IMR-90 (cell line): ENCODE measurements around the gene SPATA9.

ENCODE experiments used
- CEBPB ChIP-seq: IDR thresholded peaks from 2 replicates; pipeline ENCODE4 v1.6.1; 2012; ENCODE audit warnings: low read depth, low read length, improper control_type of control experiment
- CTCF ChIP-seq: conservative IDR thresholded peaks from 2 replicates; pipeline ENCODE4 v1.5.1; 2012; ENCODE audit warnings: mild to moderate bottlenecking, low read depth, low read length, improper control_type of control experiment
- ELK1 ChIP-seq: fragments of 150-350 bp; IDR thresholded peaks from 2 replicates; pipeline ENCODE4 v1.6.1; 2016; ENCODE audit warnings: low read depth, mild to moderate bottlenecking, low read length, moderate library complexity, borderline replicate concordance
- FOS ChIP-seq: fragments of 150-350 bp; IDR thresholded peaks from 2 replicates; pipeline ENCODE4 v1.6.1; 2016; ENCODE audit warnings: low read depth, low read length
- MAFK ChIP-seq: IDR thresholded peaks from 2 replicates; pipeline ENCODE4 v1.6.1; 2012; ENCODE audit warnings: low read depth, low read length, improper control_type of control experiment
- MAZ ChIP-seq: IDR thresholded peaks from 2 replicates; pipeline ENCODE4 v1.6.1; 2012; ENCODE audit warnings: low read depth, mild to moderate bottlenecking, low read length, improper control_type of control experiment, moderate library complexity, borderline replicate concordance
- MXI1 ChIP-seq: IDR thresholded peaks from 2 replicates; pipeline ENCODE4 v1.6.1; 2012; ENCODE audit warnings: low read depth, mild to moderate bottlenecking, low read length, moderate library complexity, borderline replicate concordance
- POLR2A ChIP-seq: IDR thresholded peaks from 2 replicates; pipeline ENCODE4 v1.6.1; 2012; ENCODE audit warnings: mild to moderate bottlenecking, low read depth, low read length
- RAD21 ChIP-seq: IDR thresholded peaks from 2 replicates; pipeline ENCODE4 v1.6.1; 2012; ENCODE audit warnings: low read length, improper control_type of control experiment
- RCOR1 ChIP-seq: IDR thresholded peaks from 2 replicates; pipeline ENCODE4 v1.6.1; 2012; ENCODE audit warnings: mild to moderate bottlenecking, low read length, improper control_type of control experiment; ENCODE audit not compliant: insufficient replicate concordance
- RFX5 ChIP-seq: IDR thresholded peaks from 2 replicates; pipeline ENCODE4 v1.8.0; 2012; ENCODE audit warnings: low read depth, mild to moderate bottlenecking, low read length, moderate library complexity
- SMC3 ChIP-seq: fragments of 150-350 bp; IDR thresholded peaks from 2 replicates; pipeline ENCODE4 v1.6.1; 2016; ENCODE audit warnings: low read depth, mild to moderate bottlenecking, antibody characterized with exemption, low read length, moderate library complexity

GRCh38 chr5:95626701-95627100 is 56.1 kb downstream of the SPATA9 start:
- TF ChIP-seq CTCF (no peak), POLR2A (no peak), SMC3 (no peak), MAFK (no peak), RAD21 (no peak), MXI1 (no peak), FOS (no peak), MAZ (no peak), CEBPB (no peak), ELK1 (no peak), RFX5 (no peak), RCOR1 (no peak)
